ENCODE results near the gene PCNX2. TPM values are rescaled to one million over a fixed set of nuclear protein-coding genes. Genes with fewer than 3 reads are reported as not detected.

The PCNX2 gene
- total RNA-seq, 4 donors from 2014 or later: 7.3 to 16.6 (median 12.7) TPM

GRCh38 chr1:233281711-233282581, 13.6 kb downstream of the PCNX2 start:
- ATAC-seq (ENCODE audit: low FRiP score) (no peak), DNase-seq (ENCODE audit: low spot score) (no peak)
- TF ChIP-seq, protein P1, sequence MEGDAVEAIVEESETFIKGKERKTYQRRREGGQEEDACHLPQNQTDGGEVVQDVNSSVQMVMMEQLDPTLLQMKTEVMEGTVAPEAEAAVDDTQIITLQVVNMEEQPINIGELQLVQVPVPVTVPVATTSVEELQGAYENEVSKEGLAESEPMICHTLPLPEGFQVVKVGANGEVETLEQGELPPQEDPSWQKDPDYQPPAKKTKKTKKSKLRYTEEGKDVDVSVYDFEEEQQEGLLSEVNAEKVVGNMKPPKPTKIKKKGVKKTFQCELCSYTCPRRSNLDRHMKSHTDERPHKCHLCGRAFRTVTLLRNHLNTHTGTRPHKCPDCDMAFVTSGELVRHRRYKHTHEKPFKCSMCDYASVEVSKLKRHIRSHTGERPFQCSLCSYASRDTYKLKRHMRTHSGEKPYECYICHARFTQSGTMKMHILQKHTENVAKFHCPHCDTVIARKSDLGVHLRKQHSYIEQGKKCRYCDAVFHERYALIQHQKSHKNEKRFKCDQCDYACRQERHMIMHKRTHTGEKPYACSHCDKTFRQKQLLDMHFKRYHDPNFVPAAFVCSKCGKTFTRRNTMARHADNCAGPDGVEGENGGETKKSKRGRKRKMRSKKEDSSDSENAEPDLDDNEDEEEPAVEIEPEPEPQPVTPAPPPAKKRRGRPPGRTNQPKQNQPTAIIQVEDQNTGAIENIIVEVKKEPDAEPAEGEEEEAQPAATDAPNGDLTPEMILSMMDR (IDR thresholded peaks at IDR 0.05): no peak

DNA sequence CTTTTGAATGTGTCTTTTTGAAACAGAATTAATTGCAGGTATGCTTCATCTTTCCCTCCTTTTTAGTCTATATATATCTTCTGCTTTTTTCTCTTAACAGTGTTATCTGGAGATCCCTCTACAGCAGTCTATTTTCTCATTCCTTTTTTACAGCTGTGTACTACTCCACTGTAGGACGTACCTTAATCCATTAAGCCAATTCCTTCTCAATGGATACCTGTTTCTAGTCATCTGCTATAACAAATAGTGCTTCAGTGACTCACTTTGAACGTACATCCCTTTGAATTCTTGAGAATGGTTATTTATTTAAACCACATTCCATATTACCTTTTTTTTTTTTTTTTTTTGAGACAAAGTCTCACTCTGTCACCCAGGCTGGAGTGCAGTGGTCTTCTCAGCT, 15.6 kb downstream of the PCNX2 start:
- no peak for ATAC-seq (ENCODE audit: low FRiP score)

GRCh38 chr1:233278631-233279030, 16.9 kb downstream of the PCNX2 start:
- DNase-seq (ENCODE audit: low spot score): no peak
- TF ChIP-seq, protein P1 (IDR thresholded peaks at IDR 0.05): no peak
- no peak for ATAC-seq (ENCODE audit: low FRiP score)

More for the DNA sequence above, 15.6 kb downstream of the PCNX2 start:
- TF ChIP-seq, protein P1 (IDR thresholded peaks at IDR 0.05): no peak
- DNase-seq (ENCODE audit: low spot score): no peak

DNA sequence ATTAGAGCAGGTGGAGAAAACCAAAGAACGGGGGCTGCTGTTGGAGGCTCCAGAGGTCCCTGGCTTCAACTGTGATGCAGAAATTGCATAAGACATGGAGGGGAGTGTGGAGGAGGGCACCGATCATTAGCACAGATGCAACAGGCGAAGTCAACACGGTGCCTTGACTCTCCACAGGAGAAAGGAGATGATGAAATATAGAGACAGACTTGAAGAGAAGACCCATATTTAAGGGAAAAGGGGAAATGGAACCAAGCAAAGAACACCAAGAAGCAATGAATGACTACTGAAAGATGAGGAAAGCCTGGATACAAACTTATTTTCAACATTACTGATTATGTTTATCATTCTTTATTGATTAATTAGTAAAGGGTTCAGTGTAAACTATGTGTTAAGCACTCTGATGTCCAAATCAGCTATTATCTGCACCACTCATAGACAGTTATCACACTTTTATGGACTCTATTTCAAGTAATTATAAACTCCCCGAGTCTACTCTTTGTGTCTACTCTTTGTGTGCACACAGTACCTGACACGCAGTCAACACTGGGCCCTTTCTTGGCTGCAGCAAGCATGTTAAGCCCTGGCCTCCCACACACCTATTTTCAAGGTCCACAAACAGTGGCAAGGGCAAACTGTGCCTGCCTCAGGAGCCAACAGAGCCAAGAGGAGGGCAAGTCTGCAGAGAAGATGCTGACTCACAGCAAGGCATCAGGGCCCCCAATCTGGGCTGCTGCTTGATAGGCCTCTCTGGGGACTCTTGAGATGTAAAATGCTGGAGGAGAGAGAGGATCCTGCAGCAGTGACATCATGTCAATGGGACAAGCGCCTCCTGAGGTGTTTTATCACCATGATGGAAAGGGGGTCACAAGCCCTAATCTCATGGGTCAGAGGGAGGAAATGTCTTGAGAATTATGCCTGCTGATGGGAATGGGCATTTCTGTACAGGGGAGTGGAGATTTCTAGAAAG, 17.6 kb downstream of the PCNX2 start:
- TF ChIP-seq, protein P1 (IDR thresholded peaks at IDR 0.05): no peak
- ATAC-seq (ENCODE audit: low FRiP score) (no peak), DNase-seq (ENCODE audit: low spot score) (no peak)

GRCh38 chr1:233269656-233270055, 25.9 kb downstream of the PCNX2 start:
- no peak for DNase-seq (ENCODE audit: low spot score)
- TF ChIP-seq, protein P1 (IDR thresholded peaks at IDR 0.05): no peak
- no peak for ATAC-seq (ENCODE audit: low FRiP score)

- DNase-seq (ENCODE audit: low spot score): no peak
- ATAC-seq (ENCODE audit: low FRiP score): no peak
- TF ChIP-seq, protein P1 (IDR thresholded peaks at IDR 0.05): no peak
These were observed 27.0 kb downstream of the PCNX2 start for GRCh38 chr1:233268389-233269022.
